Measurements from ENCODE around the gene LAMB3.

GRCh38 chr1:209598227-209598626, 54.0 kb downstream of the LAMB3 start:
- TF ChIP-seq POLR2A (IDR thresholded peaks at IDR 0.05) (no peak), CTCF (IDR thresholded peaks at IDR 0.05) (no peak)

Measured in testis (tissue), 2 donors.